Lower leg skin (tissue), 4 donors: ENCODE results near the gene MTF2. TPM values are rescaled to one million over a fixed set of nuclear protein-coding genes. Genes with fewer than 3 reads are reported as not detected.
A peak's percentile ranks its signal among the peaks of the same experiment; 100 is the strongest.

Experiments
- DNase-seq, 2 donors: peaks; one replicate each; pipeline ENCODE4 v3.0.0-alpha.2; 2019; ENCODE audit warnings: low spot score in 2 of 2
- H3K4me3 ChIP-seq: fragments of 200-600 bp; sonication (generic); 2 replicates; pipeline ENCODE4 v1.5.1; 2017; ENCODE audit warnings: mild to moderate bottlenecking, low read depth; ENCODE audit not compliant: poor library complexity, severe bottlenecking
- POLR2A ChIP-seq, 2 donors: fragments of 450-650 bp; IDR thresholded peaks; one replicate each; pipeline ENCODE4 v1.6.1; 2016 to 2017; ENCODE audit warnings: antibody characterized with exemption in 2 of 2, mild to moderate bottlenecking in 1 of 2, moderate library complexity in 1 of 2
- WGBS, 2 donors: methylation state at CpG; one replicate each; pipeline ENCODE4 v1.1.5; 2018; 5-methylcytosine and 5-hydroxymethylcytosine counted together
- intact Hi-C: fragments of 100-400 bp; cut with DNase I; formaldehyde crosslinking; loops from one replicate; pipeline ENCODE4 v1.15.0; 2023; ENCODE audit warnings: low total_unique reads
- total RNA-seq, 4 donors: library from RNA; depleted of rRNA; stranded (reverse); fragments of >200 nt; gene quantifications; one replicate each; pipeline ENCODE4 v1.1.0, GENCODE V29; 2016
- TF ChIP-seq, protein P1 (sequence below), 3 donors: fragments of 450-650 bp; IDR thresholded peaks; one replicate each; pipeline ENCODE4 v1.5.1; 2016; ENCODE audit warnings: antibody characterized with exemption in 3 of 3, mild to moderate bottlenecking in 3 of 3, moderate library complexity in 2 of 3

The MTF2 gene
- total RNA-seq, 4 donors from 2014 or later: 10.2 to 21.8 (median 16.0) TPM

GRCh38 chr1:93076268-93076667, 2.8 kb upstream of the MTF2 start:
- no peak overlapping the region for H3K4me3 ChIP-seq
- DNase-seq: no peak
- TF ChIP-seq POLR2A (IDR thresholded peaks at IDR 0.05): no peak
- TF ChIP-seq, protein P1, sequence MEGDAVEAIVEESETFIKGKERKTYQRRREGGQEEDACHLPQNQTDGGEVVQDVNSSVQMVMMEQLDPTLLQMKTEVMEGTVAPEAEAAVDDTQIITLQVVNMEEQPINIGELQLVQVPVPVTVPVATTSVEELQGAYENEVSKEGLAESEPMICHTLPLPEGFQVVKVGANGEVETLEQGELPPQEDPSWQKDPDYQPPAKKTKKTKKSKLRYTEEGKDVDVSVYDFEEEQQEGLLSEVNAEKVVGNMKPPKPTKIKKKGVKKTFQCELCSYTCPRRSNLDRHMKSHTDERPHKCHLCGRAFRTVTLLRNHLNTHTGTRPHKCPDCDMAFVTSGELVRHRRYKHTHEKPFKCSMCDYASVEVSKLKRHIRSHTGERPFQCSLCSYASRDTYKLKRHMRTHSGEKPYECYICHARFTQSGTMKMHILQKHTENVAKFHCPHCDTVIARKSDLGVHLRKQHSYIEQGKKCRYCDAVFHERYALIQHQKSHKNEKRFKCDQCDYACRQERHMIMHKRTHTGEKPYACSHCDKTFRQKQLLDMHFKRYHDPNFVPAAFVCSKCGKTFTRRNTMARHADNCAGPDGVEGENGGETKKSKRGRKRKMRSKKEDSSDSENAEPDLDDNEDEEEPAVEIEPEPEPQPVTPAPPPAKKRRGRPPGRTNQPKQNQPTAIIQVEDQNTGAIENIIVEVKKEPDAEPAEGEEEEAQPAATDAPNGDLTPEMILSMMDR (IDR thresholded peaks at IDR 0.05): no peak
- intact Hi-C loops: no loop called here
- 69 to 71% methylated on average over 4 of the region's 4 CpGs for WGBS, 2 donors

DNA sequence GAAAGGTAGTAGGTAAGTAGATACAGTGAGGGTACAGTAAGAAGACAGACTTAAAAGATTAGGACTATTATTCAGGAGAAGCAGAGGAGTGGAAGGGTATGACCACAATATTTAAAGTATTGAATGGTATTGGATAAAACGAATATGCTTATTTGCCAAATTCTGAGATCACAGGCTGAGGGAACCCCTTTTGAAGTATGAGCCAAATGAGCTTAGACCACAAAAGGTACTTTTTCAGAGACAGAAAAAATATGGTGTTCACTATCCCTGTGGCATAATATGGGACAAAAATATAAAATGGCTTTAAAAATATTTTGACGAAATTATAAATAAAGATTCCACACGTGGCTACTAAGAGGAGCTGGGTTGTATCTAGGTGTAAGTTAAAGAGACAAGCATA, 880 bp upstream of the MTF2 start:
- WGBS, 2 donors: 12 to 17% methylated on average over 3 of the region's 3 CpGs

GRCh38 chr1:93078638-93078985, 471 bp upstream of the MTF2 start:
- TF ChIP-seq, protein P1 (IDR thresholded peaks at IDR 0.05): no peak
- no peak for TF ChIP-seq POLR2A (IDR thresholded peaks at IDR 0.05)
- no peak for DNase-seq
- peak overlapping the region; percentile 100 for H3K4me3 ChIP-seq
- 1 to 3% methylated on average over 7 of the region's 7 CpGs for WGBS, 2 donors
- intact Hi-C loops: no loop called here

More for the DNA sequence above, 880 bp upstream of the MTF2 start:
- no peak overlapping the region for H3K4me3 ChIP-seq
- no peak for DNase-seq
- intact Hi-C loops: no loop called here
- TF ChIP-seq, protein P1 (IDR thresholded peaks at IDR 0.05): no peak
- TF ChIP-seq POLR2A (IDR thresholded peaks at IDR 0.05): no peak

DNA sequence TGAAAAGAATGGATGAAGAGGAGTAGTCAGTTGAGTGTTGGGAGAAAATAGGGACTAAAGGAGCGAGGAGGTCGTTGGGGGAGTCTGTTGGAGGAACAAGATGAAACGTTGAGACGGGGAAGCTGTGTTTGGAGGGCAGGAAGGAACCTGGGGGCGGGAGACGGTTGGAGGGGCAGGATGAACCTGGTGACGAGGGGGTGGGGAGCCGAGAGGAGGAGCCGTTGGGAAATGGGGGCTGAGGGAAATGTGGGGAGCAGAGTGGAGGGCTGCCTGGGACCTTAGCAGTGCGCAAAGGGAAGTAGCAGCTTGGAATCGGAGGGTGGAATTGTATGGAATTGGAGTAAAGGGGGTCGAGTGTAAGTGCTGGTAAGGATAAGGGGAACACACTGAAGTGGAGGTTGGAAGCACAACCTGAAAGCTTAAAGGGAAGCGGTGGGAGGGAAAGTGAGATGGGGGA, 630 bp downstream of the MTF2 start:
- H3K4me3 ChIP-seq: peak overlapping the region; percentile 100
- TF ChIP-seq POLR2A (IDR thresholded peaks at IDR 0.05): no peak
- TF ChIP-seq, protein P1 (IDR thresholded peaks at IDR 0.05): no peak
- 1 to 2% methylated on average over 13 of the region's 13 CpGs for WGBS, 2 donors
- DNase-seq: no peak
- intact Hi-C loops: no loop called here

- TF ChIP-seq, protein P1 (IDR thresholded peaks at IDR 0.05): no peak
- no peak for TF ChIP-seq POLR2A (IDR thresholded peaks at IDR 0.05)
- 0 to 1% methylated on average over 5 of the region's 5 CpGs for WGBS, 2 donors
- intact Hi-C loops: no loop called here
- no peak overlapping the region for H3K4me3 ChIP-seq
- no peak for DNase-seq
Observed at GRCh38 chr1:93080179-93080823, 1.2 kb downstream of the MTF2 start.

DNA sequence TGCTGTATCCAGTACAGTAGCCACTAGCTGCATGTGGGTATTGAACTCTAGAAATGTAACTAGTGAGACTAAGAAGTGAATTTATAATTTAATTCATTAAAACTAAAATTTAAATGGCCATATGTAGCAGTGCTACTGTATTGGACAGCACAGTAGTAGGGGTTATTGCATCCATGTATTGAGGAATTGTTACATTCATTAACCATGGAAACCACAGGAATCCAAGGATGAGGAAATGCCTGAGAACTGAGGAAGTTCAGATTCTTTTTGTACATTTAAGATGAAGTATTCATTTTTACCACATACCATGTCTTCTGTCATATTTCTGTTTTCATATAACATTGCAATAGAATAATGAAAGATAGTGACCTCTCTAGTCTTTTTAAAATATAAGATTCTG, 2.6 kb downstream of the MTF2 start:
- no peak overlapping the region for H3K4me3 ChIP-seq
- intact Hi-C loops: no loop called here
- TF ChIP-seq POLR2A (IDR thresholded peaks at IDR 0.05): no peak
- TF ChIP-seq, protein P1 (IDR thresholded peaks at IDR 0.05): no peak
- no peak for DNase-seq
